H1 (cell line): ENCODE data around the gene PIGK. TPM values are rescaled to one million over a fixed set of nuclear protein-coding genes. Genes with fewer than 3 reads are reported as not detected.
A peak's percentile ranks its signal among the peaks of the same experiment; 100 is the strongest.

Experiments used
- CTCF ChIA-PET: fragments of 300-600 bp; sonication (Branson Sonifier 250); formaldehyde crosslinking; loops from one replicate; lab custom pipeline; 2021; ENCODE audit not compliant: partially characterized antibody; lab: Charles Lee
- POLR2A ChIA-PET: fragments of 300-600 bp; sonication (Branson Sonifier 250); formaldehyde crosslinking; loops from one replicate; lab custom pipeline; 2021; ENCODE audit warnings: inconsistent platforms; ENCODE audit not compliant: partially characterized antibody; lab: Charles Lee
- DNase-seq, 2 experiments: peaks; one replicate each; pipeline versions ENCODE4 v3.0.0 to v3.0.0-alpha.2; 2010 to 2022; ENCODE audit warnings: low spot score in 2 of 2, low read depth in 1 of 2, mixed read lengths in 1 of 2
- FAIRE-seq: peaks from 2 replicates; lab custom pipeline; 2011; peaks lifted over from hg19 to GRCh38; lab: Jason Lieb, UNC
- H2AFZ ChIP-seq: 2 replicates; pipeline ENCODE4 v1.8.1; 2012; ENCODE audit warnings: low read length, inconsistent platforms
- H2AK5ac ChIP-seq: 2 replicates; pipeline ENCODE4 v1.6.1; 2013; ENCODE audit warnings: low read depth, low read length
- H2BK120ac ChIP-seq: replicated peaks from 2 replicates; pipeline ENCODE3; 2013; ENCODE audit warnings: low read depth, low read length, inconsistent platforms
- H2BK12ac ChIP-seq: 2 replicates; pipeline ENCODE4 v1.6.1; 2013; ENCODE audit warnings: low read depth, low read length
- H2BK15ac ChIP-seq: 2 replicates; pipeline ENCODE4 v1.6.1; 2013; ENCODE audit warnings: low read length
- H2BK20ac ChIP-seq: 2 replicates; pipeline ENCODE4 v1.6.1; 2013; ENCODE audit warnings: low read length
- H2BK5ac ChIP-seq: 2 replicates; pipeline ENCODE4 v1.6.1; 2013; ENCODE audit warnings: low read depth, low read length
- H3K14ac ChIP-seq: 2 replicates; pipeline ENCODE4 v1.6.1; 2013; ENCODE audit warnings: inconsistent platforms; ENCODE audit not compliant: insufficient read length
- H3K18ac ChIP-seq: 2 replicates; pipeline ENCODE4 v1.6.1; 2013; ENCODE audit warnings: low read length; ENCODE audit errors: extremely low read depth
- H3K23ac ChIP-seq: 2 replicates; pipeline ENCODE4 v1.6.1; 2013; ENCODE audit warnings: inconsistent platforms; ENCODE audit not compliant: insufficient read length
- H3K23me2 ChIP-seq: 2 replicates; pipeline ENCODE4 v1.6.1; 2013; ENCODE audit warnings: low read depth, low read length
- H3K27ac ChIP-seq: 2 replicates; pipeline ENCODE4 v1.6.1; 2011; ENCODE audit warnings: low read depth, low read length, inconsistent platforms
- H3K27me3 ChIP-seq, 4 experiments: replicated peaks in 1 of 4; 1 replicate in 1 of 4; 2 replicates in 3 of 4; pipeline versions ENCODE4 v1.6.1 to v1.8.1; 2011 to 2013; ENCODE audit warnings: low read length in 3 of 4, mild to moderate bottlenecking in 3 of 4, inconsistent platforms in 2 of 4, mixed read lengths in 2 of 4, moderate library complexity in 1 of 4; ENCODE audit not compliant: control insufficient read depth in 3 of 4, insufficient read depth in 3 of 4; ENCODE audit errors: extremely low read depth in 1 of 4
- H3K36me3 ChIP-seq, 4 experiments: 2 replicates each; pipeline versions ENCODE4 v1.6.1 to v1.8.1; 2011 to 2013; ENCODE audit warnings: mild to moderate bottlenecking in 4 of 4, low read length in 3 of 4, moderate library complexity in 2 of 4, control low read depth in 1 of 4, inconsistent platforms in 1 of 4; ENCODE audit not compliant: insufficient read depth in 4 of 4, control insufficient read depth in 2 of 4
- H3K4ac ChIP-seq: replicated peaks from 2 replicates; pipeline ENCODE3; 2013; ENCODE audit warnings: low read length, low read depth, mixed read lengths, inconsistent platforms; ENCODE audit not compliant: insufficient read length
- H3K4me1 ChIP-seq, 4 experiments: replicated peaks in 1 of 4; 1 replicate in 1 of 4; 2 replicates in 3 of 4; pipeline versions ENCODE4 v1.6.1 to v1.8.1; 2011 to 2013; ENCODE audit warnings: low read length in 3 of 4, inconsistent platforms in 2 of 4, mixed read lengths in 1 of 4; ENCODE audit not compliant: insufficient read depth in 4 of 4, control insufficient read depth in 3 of 4
- H3K4me2 ChIP-seq, 2 experiments: 2 replicates each; pipeline versions ENCODE4 v1.6.1 to v1.8.1; 2011 to 2013; ENCODE audit warnings: low read depth in 2 of 2, low read length in 2 of 2, control low read depth in 1 of 2, inconsistent platforms in 1 of 2, mild to moderate bottlenecking in 1 of 2; ENCODE audit not compliant: insufficient read depth in 1 of 2
- H3K4me3 ChIP-seq, 4 experiments: fragments of 200-600, 300-600 bp in 1 of 4; sonication (generic), shearing (Covaris generic), sonication (Bioruptor Twin) in 1 of 4; 2 replicates each; pipeline versions ENCODE4 v1.5.1 to v1.8.1; 2011 to 2016; ENCODE audit warnings: low read length in 4 of 4, low read depth in 3 of 4, control low read depth in 2 of 4, inconsistent platforms in 2 of 4, mild to moderate bottlenecking in 2 of 4, mixed read lengths in 1 of 4, moderate library complexity in 1 of 4; ENCODE audit not compliant: insufficient read depth in 2 of 4; ENCODE audit errors: extremely low read depth in 1 of 4
- H3K56ac ChIP-seq: replicated peaks from 2 replicates; pipeline ENCODE3; 2013; ENCODE audit warnings: low read depth, mild to moderate bottlenecking, mixed read lengths, low read length, inconsistent platforms; ENCODE audit not compliant: insufficient read length
- H3K79me1 ChIP-seq: 2 replicates; pipeline ENCODE4 v1.6.1; 2013; ENCODE audit warnings: low read depth, low read length, control low read depth
- H3K79me2 ChIP-seq, 2 experiments: 2 replicates each; pipeline versions ENCODE4 v1.6.1 to v1.8.1; 2012 to 2013; ENCODE audit warnings: low read length in 2 of 2, mild to moderate bottlenecking in 2 of 2, inconsistent platforms in 1 of 2; ENCODE audit not compliant: insufficient read depth in 2 of 2, control insufficient read depth in 1 of 2
- H3K9ac ChIP-seq, 4 experiments: replicated peaks in 1 of 4; 1 replicate in 1 of 4; 2 replicates in 3 of 4; pipeline versions ENCODE4 v1.6.1 to v1.8.1; 2011 to 2013; ENCODE audit warnings: low read depth in 3 of 4, low read length in 3 of 4, control low read depth in 2 of 4, mild to moderate bottlenecking in 2 of 4, moderate library complexity in 2 of 4, inconsistent platforms in 1 of 4; ENCODE audit errors: extremely low read depth in 1 of 4
- H3K9me3 ChIP-seq, 2 experiments: 2 replicates each; pipeline versions ENCODE4 v1.6.1 to v1.8.1; 2012 to 2013; ENCODE audit warnings: mild to moderate bottlenecking in 2 of 2, moderate library complexity in 2 of 2, control low read depth in 1 of 2, inconsistent platforms in 1 of 2, low read depth in 1 of 2, low read length in 1 of 2, mixed read lengths in 1 of 2; ENCODE audit not compliant: insufficient read depth in 2 of 2
- H4K20me1 ChIP-seq, 2 experiments: replicated peaks in 1 of 2; 2 replicates each; pipeline versions ENCODE3 to v1.8.1; 2011 to 2013; ENCODE audit warnings: inconsistent platforms in 2 of 2, low read length in 2 of 2, mild to moderate bottlenecking in 1 of 2; ENCODE audit not compliant: insufficient read depth in 2 of 2, control insufficient read depth in 1 of 2
- H4K5ac ChIP-seq: 2 replicates; pipeline ENCODE4 v1.6.1; 2013; ENCODE audit warnings: low read length, low read depth, mixed read lengths, inconsistent platforms; ENCODE audit not compliant: insufficient read length
- H4K8ac ChIP-seq: 2 replicates; pipeline ENCODE4 v1.8.0; 2013; ENCODE audit warnings: mild to moderate bottlenecking, moderate library complexity, low read length, inconsistent platforms; ENCODE audit not compliant: insufficient read depth; ENCODE audit errors: extremely low read depth
- H4K91ac ChIP-seq: replicated peaks from 2 replicates; pipeline ENCODE3; 2013; ENCODE audit warnings: low read length, mixed read lengths, inconsistent platforms; ENCODE audit not compliant: insufficient read length
- RFX5 ChIP-seq: IDR thresholded peaks from 2 replicates; pipeline ENCODE4 v1.6.1; 2011; ENCODE audit warnings: low read depth, low read length, improper control_type of control experiment, borderline replicate concordance
- TAF1 ChIP-seq: IDR thresholded peaks from 2 replicates; pipeline ENCODE4 v1.6.1; 2011; ENCODE audit warnings: mild to moderate bottlenecking, low read depth, low read length
- WGBS, 2 experiments: shearing (Covaris generic) in 1 of 2; methylation state at CpG; one replicate each; pipeline versions ENCODE4 v1.1.6 to v1.1.7; 2013 to 2015; ENCODE audit warnings: low lambda C conversion rate in 2 of 2, mixed read lengths in 2 of 2, inconsistent platforms in 1 of 2, low coverage in 1 of 2, missing lambda C conversion rate in 1 of 2; ENCODE audit not compliant: insufficient replicate concordance in 2 of 2, insufficient coverage in 1 of 2, insufficient read length in 1 of 2; ENCODE audit errors: extremely low coverage in 1 of 2, missing lambda C conversion rate in 1 of 2; 5-methylcytosine and 5-hydroxymethylcytosine counted together
- polyA plus RNA-seq, 7 experiments: library from polyadenylated mRNA; depleted of rRNA in 3 of 7; stranded (reverse) in 5 of 7; unstranded in 2 of 7; fragments of >200 nt in 5 of 7; fragments of 200-250 nt in 2 of 7; gene quantifications; 1 replicate in 5 of 7; 2 replicates in 1 of 7; 4 replicates in 1 of 7; pipeline versions ENCODE4 v1.2.1 to v1.2.3, GENCODE V29; 2011 to 2013; ENCODE audit warnings: missing spikeins in 2 of 7, mixed read lengths in 2 of 7
- total RNA-seq: library from RNA; stranded (reverse); fragmentation: NEBNext Ultra II Directional; extraction: Animal tissue kit (Norgen Biotek cat#: 25700); gene quantifications from 2 replicates; pipeline ENCODE4 v1.2.1, GENCODE V29; 2021
- TF ChIP-seq, protein P1 (sequence below), 3 experiments: IDR thresholded peaks; 1 replicate in 2 of 3; 2 replicates in 1 of 3; pipeline versions ENCODE4 v1.5.1 to v1.6.1; 2011; ENCODE audit warnings: low read length in 3 of 3, mild to moderate bottlenecking in 3 of 3, inconsistent platforms in 2 of 3, low read depth in 1 of 3, moderate library complexity in 1 of 3; ENCODE audit not compliant: insufficient read depth in 1 of 3; ENCODE audit errors: control extremely low read depth in 1 of 3

PIGK gene
- total and polyA plus RNA-seq, 2 of the 8 experiments (the other 6 are each of a cell fraction or from before 2014, with no cell fraction given), result 5.6 to 23.2 TPM

DNA sequence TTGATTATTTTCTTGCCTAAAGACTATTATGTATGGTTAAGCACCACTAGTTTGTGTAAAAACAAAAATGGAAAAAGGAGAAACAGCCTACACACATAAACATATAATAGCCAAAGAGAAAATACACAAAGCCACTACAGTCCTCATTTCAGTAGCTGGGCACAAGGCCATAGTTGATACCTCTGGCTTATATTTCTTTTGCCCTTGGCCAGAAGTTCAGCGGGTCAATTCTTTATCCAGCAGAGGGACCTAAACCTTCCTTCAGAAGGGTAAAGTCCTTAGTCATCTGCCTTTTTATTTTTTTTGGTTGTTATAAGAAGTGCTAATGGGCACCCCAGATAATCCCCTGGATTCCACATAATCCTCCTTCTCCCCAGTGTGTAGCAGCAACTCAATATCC lies 134.1 kb downstream of the PIGK start:
- no peak for TF ChIP-seq TAF1
- TF ChIP-seq RFX5, result no peak
- TF ChIP-seq, protein P1, sequence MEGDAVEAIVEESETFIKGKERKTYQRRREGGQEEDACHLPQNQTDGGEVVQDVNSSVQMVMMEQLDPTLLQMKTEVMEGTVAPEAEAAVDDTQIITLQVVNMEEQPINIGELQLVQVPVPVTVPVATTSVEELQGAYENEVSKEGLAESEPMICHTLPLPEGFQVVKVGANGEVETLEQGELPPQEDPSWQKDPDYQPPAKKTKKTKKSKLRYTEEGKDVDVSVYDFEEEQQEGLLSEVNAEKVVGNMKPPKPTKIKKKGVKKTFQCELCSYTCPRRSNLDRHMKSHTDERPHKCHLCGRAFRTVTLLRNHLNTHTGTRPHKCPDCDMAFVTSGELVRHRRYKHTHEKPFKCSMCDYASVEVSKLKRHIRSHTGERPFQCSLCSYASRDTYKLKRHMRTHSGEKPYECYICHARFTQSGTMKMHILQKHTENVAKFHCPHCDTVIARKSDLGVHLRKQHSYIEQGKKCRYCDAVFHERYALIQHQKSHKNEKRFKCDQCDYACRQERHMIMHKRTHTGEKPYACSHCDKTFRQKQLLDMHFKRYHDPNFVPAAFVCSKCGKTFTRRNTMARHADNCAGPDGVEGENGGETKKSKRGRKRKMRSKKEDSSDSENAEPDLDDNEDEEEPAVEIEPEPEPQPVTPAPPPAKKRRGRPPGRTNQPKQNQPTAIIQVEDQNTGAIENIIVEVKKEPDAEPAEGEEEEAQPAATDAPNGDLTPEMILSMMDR (IDR thresholded peaks at IDR 0.05; ENCODE audit: control extremely low read depth in 1 of 3, insufficient read depth in 1 of 3, low read depth in 1 of 3, low read length in 3 of 3), result peak in 1 of 3 experiments; percentile 1; a peak in 1 of 4 replicates
- Histone ChIP-seq H3K4me1 (peaks cover 2 to 5% (median 4%) of the 10 kb centered on the region in 4 experiments; a peak in 6 of 7 replicates), H2AK5ac (no peak overlapping the region), H3K9me3 (no peaks in the 10 kb centered on the region), H2AFZ (no peak overlapping the region), H3K27ac (no peak overlapping the region), H2BK20ac (no peak overlapping the region), H3K23ac (no peak overlapping the region), H3K9ac (no peak overlapping the region), H3K14ac (no peak overlapping the region), H4K5ac (no peak overlapping the region), H2BK5ac (no peak overlapping the region), H3K79me1 (no peaks in the 10 kb centered on the region), H4K8ac (no peak overlapping the region), H3K4me3 (no peak overlapping the region), H4K91ac (no peak overlapping the region), H3K18ac (no peak overlapping the region), H3K4me2 (no peak overlapping the region), H2BK15ac (no peak overlapping the region), H3K4ac (no peak overlapping the region), H3K23me2 (no peaks in the 10 kb centered on the region), H4K20me1 (no peaks in the 10 kb centered on the region), H3K56ac (no peak overlapping the region), H3K36me3 (no peaks in the 10 kb centered on the region), H2BK120ac (no peak overlapping the region), H3K27me3 (no peaks in the 10 kb centered on the region), H2BK12ac (no peak overlapping the region), H3K79me2 (no peaks in the 10 kb centered on the region)
- POLR2A ChIA-PET, result no interaction called here
- CTCF ChIA-PET, result interaction anchor here (0.5 to 2.9 kb wide), 7 partner anchors 9 to 725 kb away, joined by 3 to 7 read pairs (median 3); no protein-coding TSS in a partner anchor
- WGBS, 2 experiments, result 89% methylated on average over 1 of the region's 1 CpG; no CpG with 5 or more reads in 1 of the 2 experiments
- no peak for FAIRE-seq
- DNase-seq, result no peak
